SJCRH30 (cell line): ENCODE results near the gene GFOD1. TPM values are rescaled to one million over a fixed set of nuclear protein-coding genes. Genes with fewer than 3 reads are reported as not detected.

Source experiments
- DNase-seq, 2 experiments: peaks; one replicate each; pipeline ENCODE4 v3.0.0-alpha.2; 2015 to 2020
- H3K27ac ChIP-seq: fragments of 250-450 bp; sonication (Bioruptor Pico); 2 replicates; pipeline ENCODE4 v1.5.1; 2020; ENCODE audit warnings: mild to moderate bottlenecking, moderate library complexity
- H3K27me3 ChIP-seq: fragments of 250-450 bp; sonication (Bioruptor Pico); 2 replicates; pipeline ENCODE4 v1.5.1; 2020; ENCODE audit warnings: mild to moderate bottlenecking, moderate library complexity
- H3K36me3 ChIP-seq: fragments of 250-450 bp; sonication (Bioruptor Pico); 2 replicates; pipeline ENCODE4 v1.5.1; 2020; ENCODE audit warnings: mild to moderate bottlenecking, moderate library complexity
- H3K4me1 ChIP-seq: fragments of 250-450 bp; sonication (Bioruptor Pico); 2 replicates; pipeline ENCODE4 v1.5.1; 2020; ENCODE audit warnings: mild to moderate bottlenecking, moderate library complexity
- H3K4me3 ChIP-seq: fragments of 250-450 bp; sonication (Bioruptor Pico); 2 replicates; pipeline ENCODE4 v1.5.1; 2020; ENCODE audit warnings: mild to moderate bottlenecking, moderate library complexity
- H3K9me3 ChIP-seq: fragments of 250-450 bp; sonication (Bioruptor Pico); replicated peaks from 2 replicates; pipeline ENCODE4 v1.5.1; 2020; ENCODE audit warnings: mild to moderate bottlenecking, moderate library complexity
- total RNA-seq: library from RNA; depleted of rRNA; stranded (reverse); fragments of >200 nt; shearing (Covaris generic); gene quantifications from 2 replicates; pipeline ENCODE4 v1.2.3, GENCODE V29; 2014

GFOD1 gene
- total RNA-seq, 1 experiment from 2014 or later = 2.9 TPM

DNA sequence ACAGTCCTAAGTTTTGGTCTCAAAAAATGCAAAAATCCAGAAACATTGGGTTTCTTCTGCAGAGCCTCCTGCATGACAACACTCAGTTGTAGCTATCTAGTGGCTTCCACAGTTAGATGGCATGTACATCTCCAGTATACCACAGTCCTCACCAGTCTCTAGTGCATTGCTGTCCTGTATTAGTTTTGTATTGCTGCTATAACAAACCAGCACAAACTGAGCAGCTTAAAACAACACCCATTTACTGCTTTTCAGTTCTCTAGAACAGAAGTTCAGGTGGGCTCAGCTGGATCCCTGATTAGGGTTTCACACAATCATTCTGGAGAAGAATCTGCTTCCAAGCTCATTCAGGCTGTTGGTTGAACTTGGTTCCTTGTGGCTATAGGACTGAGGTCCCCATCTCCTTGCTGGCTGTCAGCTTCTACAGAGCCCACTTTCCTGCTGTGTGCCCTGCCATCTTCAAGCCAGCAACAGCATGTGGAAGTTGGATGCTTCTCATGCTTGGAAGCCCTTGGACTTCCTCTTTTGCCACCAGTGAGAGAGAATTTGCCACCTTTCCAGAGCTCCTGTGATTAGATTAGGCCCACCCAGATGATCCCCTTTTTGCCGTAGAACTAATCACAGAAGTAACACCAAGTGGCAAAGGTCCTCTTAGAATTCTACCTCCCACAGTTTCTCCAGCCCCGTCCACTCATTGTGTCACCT, 110.2 kb downstream of the GFOD1 start:
- Histone ChIP-seq H3K4me1 (no peaks in the 10 kb centered on the region; the same call in 1 of the 2 replicates), H3K27ac (no peak overlapping the region), H3K36me3 (no peaks in the 10 kb centered on the region), H3K4me3 (no peak overlapping the region), H3K27me3 (no peaks in the 10 kb centered on the region), H3K9me3 (no peaks in the 10 kb centered on the region)
- no peak for DNase-seq

DNA sequence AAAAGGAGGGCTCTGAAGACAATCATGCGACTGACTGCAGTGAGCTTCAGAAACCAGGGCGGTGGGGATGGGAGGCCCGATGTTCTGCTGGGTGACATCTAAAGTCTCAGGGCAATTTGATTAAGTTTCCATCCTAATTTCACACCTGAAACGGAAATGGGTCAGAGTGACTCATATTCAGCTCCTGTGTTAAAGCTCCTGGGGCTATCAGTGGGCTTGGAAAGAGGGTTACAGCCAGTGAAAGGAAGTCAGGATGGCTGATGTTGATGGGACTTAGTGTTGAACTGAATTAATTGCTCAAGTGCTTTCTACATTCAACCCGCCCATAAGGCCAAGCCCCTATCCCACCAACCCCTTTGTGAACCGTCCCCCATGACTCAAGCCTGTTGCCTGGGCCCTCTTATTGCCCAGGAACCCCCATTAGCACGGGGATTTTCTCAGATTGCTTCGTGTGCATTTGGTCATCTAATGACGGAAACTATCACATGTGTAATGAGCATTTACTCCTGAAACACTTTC, 112.0 kb downstream of the GFOD1 start:
- Histone ChIP-seq H3K4me1 (no peaks in the 10 kb centered on the region; the same call in 1 of the 2 replicates), H3K9me3 (no peaks in the 10 kb centered on the region), H3K36me3 (no peaks in the 10 kb centered on the region), H3K4me3 (no peak overlapping the region), H3K27me3 (no peaks in the 10 kb centered on the region), H3K27ac (no peak overlapping the region)
- no peak for DNase-seq

DNA sequence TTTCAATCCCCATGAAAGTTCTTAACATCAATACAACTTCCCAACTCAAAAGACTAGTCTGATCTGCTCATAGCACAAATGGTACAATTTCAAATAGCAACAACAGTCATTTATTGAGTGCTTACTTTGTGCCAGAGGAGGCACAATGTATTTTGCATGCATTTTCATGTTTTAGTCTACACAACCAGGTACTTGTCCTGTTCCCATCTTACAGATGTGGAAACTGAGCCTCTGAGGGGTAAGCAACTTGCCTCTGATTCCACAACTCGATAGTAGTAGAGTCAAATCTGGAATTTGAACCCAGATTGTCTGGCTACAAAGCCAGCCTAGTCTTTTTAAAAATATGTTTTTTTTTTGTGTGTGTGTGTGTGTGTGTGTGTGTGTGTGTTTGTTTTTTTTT, 113.5 kb downstream of the GFOD1 start:
- no peak for DNase-seq
- Histone ChIP-seq H3K9me3 (no peaks in the 10 kb centered on the region), H3K36me3 (no peaks in the 10 kb centered on the region), H3K4me3 (no peak overlapping the region), H3K4me1 (no peaks in the 10 kb centered on the region; the same call in 1 of the 2 replicates), H3K27ac (no peak overlapping the region), H3K27me3 (no peaks in the 10 kb centered on the region)

DNA sequence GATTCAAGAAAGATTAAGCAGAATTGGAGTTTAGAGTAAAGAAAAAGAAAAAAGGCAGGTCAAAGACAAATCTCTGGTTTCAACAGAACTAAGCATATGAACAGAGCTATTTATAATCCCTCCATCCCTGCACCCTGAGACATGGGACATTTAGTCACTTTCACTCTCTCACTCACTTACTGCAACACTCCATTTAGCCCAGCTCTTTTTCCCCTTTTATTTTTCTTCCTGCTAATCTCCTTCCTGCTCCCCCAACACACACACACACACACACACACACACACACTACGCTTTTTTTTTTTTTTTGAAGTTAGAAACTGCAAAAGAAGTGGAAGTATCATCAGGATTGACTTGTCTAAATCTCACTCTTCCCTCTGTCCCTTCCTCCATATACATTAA, 113.9 kb downstream of the GFOD1 start:
- DNase-seq = no peak
- H3K27ac ChIP-seq = no peak overlapping the region

DNA sequence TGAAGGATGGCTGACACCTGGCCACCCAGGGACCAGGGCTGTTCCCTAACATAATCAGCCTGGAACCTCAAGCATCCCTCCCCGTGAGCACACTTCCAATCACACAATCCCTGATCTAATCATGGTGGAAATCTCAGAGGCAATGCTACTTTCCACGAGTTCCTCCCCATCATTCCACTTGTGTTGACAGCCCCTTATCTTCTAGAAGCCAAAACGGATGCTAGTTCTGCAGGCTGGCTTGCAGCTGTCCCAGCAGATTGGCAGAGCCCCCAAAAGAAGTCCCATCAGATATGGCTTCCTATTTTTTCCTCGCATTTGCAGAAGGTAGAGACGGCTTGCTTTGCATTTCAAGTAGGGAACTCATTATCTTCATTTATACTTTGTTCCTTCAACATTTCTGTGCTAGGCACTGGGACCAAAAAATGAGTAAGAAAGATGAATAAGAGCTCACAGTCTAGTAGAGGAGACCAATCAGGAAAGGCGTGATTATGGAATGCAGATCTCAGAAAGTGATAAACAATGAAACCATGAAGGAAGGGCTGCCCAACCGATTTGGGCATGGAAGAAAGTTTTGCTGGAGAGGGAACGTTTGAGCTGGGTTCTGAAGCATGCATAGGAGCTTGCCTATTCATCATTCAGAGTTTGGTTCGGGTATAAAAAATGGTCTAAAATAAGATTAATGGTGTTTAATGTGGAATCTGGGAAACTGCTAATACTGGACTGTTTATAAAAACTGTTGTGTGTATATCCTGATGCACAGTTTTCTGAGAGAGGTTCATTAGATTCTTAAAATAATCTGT, 114.5 kb downstream of the GFOD1 start:
- H3K4me1 ChIP-seq = no peaks in the 10 kb centered on the region; the same call in 1 of the 2 replicates
- no peaks in the 10 kb centered on the region for H3K36me3 ChIP-seq
- H3K27me3 ChIP-seq = no peaks in the 10 kb centered on the region
- H3K9me3 ChIP-seq = no peaks in the 10 kb centered on the region
- DNase-seq = no peak
- H3K4me3 ChIP-seq = no peak overlapping the region
- H3K27ac ChIP-seq = no peak overlapping the region

More for the DNA sequence above, 113.9 kb downstream of the GFOD1 start:
- H3K27me3 ChIP-seq = no peaks in the 10 kb centered on the region
- no peak overlapping the region for H3K4me3 ChIP-seq
- H3K4me1 ChIP-seq = no peaks in the 10 kb centered on the region; the same call in 1 of the 2 replicates
- H3K36me3 ChIP-seq = no peaks in the 10 kb centered on the region
- no peaks in the 10 kb centered on the region for H3K9me3 ChIP-seq

DNA sequence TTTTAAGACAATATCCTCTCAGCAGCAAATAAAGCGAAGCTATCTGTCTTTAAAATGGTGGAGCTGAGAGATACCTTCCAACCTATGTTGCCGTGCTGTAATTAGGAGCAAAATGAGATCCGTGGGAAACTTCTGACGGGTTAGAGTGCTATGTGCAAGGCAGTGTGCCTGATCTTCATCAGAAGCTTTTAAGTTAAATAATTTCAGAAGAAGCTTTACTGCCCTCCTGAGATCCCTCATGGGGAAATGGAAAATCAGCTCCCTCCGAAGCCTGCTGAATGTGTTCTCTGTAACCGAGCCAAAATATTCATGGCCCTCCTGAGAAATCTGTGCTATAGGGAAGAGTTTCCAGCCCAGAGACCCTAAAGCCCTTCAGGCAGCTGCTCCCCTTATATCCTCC, 115.3 kb downstream of the GFOD1 start:
- Histone ChIP-seq H3K4me1 (no peaks in the 10 kb centered on the region; the same call in 1 of the 2 replicates), H3K9me3 (no peaks in the 10 kb centered on the region), H3K27me3 (no peaks in the 10 kb centered on the region), H3K4me3 (no peak overlapping the region), H3K36me3 (no peaks in the 10 kb centered on the region), H3K27ac (no peak overlapping the region)
- DNase-seq = no peak

DNA sequence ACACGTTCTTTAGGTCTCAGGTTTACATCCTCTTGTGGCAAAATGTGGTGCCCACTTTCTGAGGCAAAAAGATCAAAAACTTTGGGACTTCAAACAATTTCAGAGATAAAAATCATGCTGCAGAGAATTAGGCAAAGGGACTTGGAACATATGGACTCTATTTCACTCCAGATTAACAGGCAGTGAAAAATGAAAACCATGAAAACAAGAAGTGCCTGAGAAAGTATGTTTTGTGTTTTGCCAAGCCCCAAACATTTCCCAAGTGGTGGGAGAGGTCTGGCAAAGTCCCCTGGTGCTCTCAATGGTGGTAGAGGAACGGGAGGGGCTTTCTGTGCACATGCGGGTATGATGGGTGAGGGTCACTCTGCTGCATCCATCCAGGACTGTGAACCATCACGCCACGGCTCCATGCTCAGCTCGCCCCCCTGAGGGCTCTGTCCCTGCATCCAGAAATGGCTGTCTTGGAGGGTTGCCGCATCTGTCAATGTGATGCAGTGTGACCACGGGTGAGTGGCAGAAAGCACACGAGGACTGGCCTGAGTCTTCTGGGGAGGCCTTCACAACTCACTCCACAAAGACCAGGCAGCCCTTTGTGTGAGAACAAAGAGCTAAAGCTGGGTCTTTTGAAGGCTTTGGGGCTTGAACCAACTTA, 115.9 kb downstream of the GFOD1 start:
- H3K36me3 ChIP-seq = no peaks in the 10 kb centered on the region
- no peaks in the 10 kb centered on the region for H3K27me3 ChIP-seq
- no peak for DNase-seq
- H3K9me3 ChIP-seq = no peaks in the 10 kb centered on the region
- H3K4me1 ChIP-seq = no peaks in the 10 kb centered on the region; the same call in 1 of the 2 replicates
- no peak overlapping the region for H3K27ac ChIP-seq
- no peak overlapping the region for H3K4me3 ChIP-seq

DNA sequence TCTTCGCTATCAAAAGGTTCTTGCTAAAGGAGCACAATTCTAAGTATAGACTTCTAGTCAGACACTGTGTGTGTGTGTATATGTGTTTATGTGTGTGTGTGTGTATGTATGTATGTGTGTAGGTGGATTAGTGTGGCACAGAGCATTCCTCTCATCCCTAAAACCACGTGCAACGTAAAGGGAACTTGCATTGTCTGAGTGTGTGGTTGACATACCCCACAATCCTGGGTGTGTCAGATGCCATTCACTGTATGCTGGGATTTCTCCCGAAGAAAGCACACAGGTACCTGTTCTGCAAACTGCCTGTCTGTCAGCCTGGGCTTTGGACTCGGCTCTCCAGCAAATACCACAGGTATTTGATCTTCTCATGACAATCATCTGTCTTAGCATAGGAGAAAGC, 116.8 kb downstream of the GFOD1 start:
- H3K4me1 ChIP-seq = no peaks in the 10 kb centered on the region; the same call in 1 of the 2 replicates
- H3K27ac ChIP-seq = no peak overlapping the region
- H3K27me3 ChIP-seq = no peaks in the 10 kb centered on the region
- no peak overlapping the region for H3K4me3 ChIP-seq
- no peaks in the 10 kb centered on the region for H3K36me3 ChIP-seq
- no peaks in the 10 kb centered on the region for H3K9me3 ChIP-seq
- DNase-seq = no peak

DNA sequence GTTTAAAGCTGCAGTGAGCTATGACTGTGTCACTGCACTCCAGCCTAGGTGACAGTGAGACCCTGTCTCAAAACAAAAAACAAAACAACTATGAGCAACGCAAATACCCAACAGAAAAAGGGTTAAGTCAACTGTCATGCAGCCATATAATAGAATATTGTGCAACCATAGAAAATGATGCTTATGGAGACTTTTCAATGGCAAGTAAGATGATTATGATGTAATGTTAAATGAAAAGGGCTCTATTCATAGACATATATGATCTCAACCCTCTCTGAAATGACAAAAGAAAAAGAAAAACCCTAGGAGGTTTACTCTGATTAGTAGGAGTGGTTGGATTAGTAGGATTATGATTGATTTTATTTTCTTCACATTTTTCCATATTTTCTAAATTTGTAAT, 117.8 kb downstream of the GFOD1 start:
- H3K36me3 ChIP-seq = no peaks in the 10 kb centered on the region
- DNase-seq = no peak

DNA sequence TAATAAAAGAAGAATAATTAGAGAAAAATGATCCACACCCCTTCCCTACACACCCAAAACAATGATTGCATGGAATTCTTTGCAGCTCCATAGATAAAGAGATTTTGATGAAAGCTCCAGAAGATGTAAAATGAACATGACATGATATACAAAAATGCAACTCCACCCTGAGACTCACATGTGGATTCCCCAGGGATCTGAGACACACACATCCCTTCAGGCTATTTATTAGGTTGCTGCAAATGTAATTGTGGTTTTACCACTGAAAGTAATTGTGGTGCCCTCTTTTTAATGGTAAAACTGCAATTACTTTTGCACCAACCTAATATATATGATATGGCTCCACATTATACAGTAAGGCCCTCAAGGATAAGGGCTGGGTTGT, 118.7 kb downstream of the GFOD1 start:
- Histone ChIP-seq H3K27me3 (no peaks in the 10 kb centered on the region), H3K36me3 (no peaks in the 10 kb centered on the region), H3K4me1 (no peaks in the 10 kb centered on the region; the same call in 1 of the 2 replicates), H3K9me3 (no peaks in the 10 kb centered on the region), H3K27ac (no peak overlapping the region), H3K4me3 (no peak overlapping the region)
- DNase-seq = no peak

More for the DNA sequence above, 117.8 kb downstream of the GFOD1 start:
- Histone ChIP-seq H3K27me3 (no peaks in the 10 kb centered on the region), H3K27ac (no peak overlapping the region), H3K4me3 (no peak overlapping the region), H3K9me3 (no peaks in the 10 kb centered on the region), H3K4me1 (no peaks in the 10 kb centered on the region; the same call in 1 of the 2 replicates)

DNA sequence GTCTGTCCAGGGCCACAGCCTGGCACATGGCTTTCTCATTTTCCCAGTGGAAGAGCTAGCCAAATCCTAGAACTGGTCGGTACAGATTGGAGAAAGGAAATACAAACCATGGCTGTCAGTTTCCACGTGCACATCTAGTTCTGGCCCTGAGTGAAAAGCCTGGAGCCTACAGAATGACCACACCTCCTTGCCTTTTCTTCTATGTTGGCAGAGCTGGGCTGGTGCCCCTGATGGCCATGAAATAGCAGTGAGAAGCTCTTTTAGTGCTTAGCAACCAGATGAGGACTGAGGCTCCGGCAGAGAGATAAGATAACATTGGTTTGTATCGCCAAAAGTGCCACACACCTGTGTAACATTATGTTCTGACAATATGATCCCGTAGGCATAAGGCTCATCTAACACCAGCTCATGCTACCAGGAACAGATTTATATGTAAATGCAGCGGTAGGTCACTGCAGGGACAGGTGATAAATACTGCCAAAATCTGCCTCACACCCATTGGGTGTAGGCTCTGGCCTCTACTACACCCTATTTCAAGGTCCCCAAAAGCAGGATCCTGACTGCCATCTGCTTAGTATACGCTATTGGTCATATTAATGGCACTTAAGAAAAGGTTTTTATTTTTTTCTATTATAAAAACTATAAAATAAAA, 119.2 kb downstream of the GFOD1 start:
- Histone ChIP-seq H3K27ac (no peak overlapping the region), H3K9me3 (no peaks in the 10 kb centered on the region), H3K4me1 (no peaks in the 10 kb centered on the region; the same call in 1 of the 2 replicates), H3K4me3 (no peak overlapping the region), H3K36me3 (no peaks in the 10 kb centered on the region), H3K27me3 (no peaks in the 10 kb centered on the region)
- no peak for DNase-seq

DNA sequence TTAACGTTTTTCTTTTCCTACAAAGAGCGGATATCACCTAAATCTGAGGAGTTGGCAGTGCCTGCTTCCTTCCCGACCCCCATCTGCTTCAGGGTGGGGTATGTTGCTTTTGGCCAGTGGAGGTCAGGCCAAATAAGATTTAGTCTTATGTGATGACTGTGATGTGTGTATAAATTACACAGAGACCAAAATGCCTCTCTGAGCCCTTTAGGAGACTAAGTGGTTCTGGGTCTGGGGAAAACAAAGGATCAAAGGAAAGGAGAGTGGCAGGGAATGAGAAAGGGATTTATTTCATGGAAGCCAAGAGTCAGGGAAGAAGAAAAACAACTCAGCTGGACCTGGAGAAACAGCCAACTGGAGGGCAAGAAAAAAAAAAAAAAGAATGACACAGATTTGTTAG, 120.0 kb downstream of the GFOD1 start:
- DNase-seq = no peak
- H3K36me3 ChIP-seq = no peaks in the 10 kb centered on the region
- no peak overlapping the region for H3K27ac ChIP-seq
- H3K9me3 ChIP-seq = no peaks in the 10 kb centered on the region
- no peaks in the 10 kb centered on the region for H3K4me1 ChIP-seq
- H3K27me3 ChIP-seq = no peaks in the 10 kb centered on the region
- no peak overlapping the region for H3K4me3 ChIP-seq

DNA sequence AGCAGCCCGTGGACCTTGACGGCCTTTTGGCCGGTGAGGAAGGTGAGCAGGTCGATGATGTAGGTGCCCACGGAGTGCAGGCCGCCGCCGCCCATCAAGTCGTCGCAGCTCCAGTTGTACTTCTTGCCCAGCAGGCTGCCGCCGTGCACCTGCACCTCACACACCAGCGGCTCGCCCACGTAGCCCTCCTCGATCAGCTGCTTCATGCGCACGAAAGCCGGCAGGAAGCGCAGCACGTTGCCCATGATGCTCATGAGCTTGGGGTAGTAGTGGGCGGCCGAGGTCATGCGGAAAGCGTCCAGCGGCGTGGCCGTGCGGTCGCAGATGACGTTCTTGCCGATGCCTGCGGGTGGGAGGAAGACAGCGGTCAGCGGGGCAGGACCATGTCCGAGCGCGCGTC, 122.1 kb downstream of the GFOD1 start:
- Histone ChIP-seq H3K4me3 (no peak overlapping the region), H3K36me3 (no peaks in the 10 kb centered on the region), H3K4me1 (0 out of 2 replicates have a peak, but pooled peaks cover 6% of the 10 kb centered on the region), H3K9me3 (no peaks in the 10 kb centered on the region), H3K27me3 (no peaks in the 10 kb centered on the region), H3K27ac (no peak overlapping the region)
- DNase-seq = no peak

DNA sequence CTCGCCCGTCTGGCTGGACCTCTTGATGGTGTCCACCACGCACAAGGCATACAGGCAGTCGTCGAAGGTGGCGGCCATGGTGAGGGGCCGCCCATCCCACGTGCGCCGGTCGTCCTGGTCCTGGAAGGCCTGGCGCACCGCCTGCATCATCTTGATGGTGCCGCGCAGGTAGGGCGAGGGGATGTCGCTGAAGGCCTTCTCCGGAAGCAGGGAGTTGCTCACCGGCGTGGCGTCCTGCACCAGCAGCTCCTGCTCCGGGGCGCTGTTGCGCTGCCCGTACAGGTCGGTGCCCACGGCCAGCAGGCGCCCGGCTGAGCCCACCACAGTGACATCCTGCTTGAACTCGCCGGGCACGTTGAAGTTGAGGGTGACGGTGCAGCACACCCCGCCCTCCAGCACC, 122.6 kb downstream of the GFOD1 start:
- Histone ChIP-seq H3K27ac (no peak overlapping the region), H3K4me3 (no peak overlapping the region), H3K36me3 (no peaks in the 10 kb centered on the region), H3K4me1 (0 out of 2 replicates have a peak, but pooled peaks cover 6% of the 10 kb centered on the region), H3K9me3 (no peaks in the 10 kb centered on the region), H3K27me3 (no peaks in the 10 kb centered on the region)
- no peak for DNase-seq
